Activated naive CD8-positive, alpha-beta T cell treated with anti-CD3 and anti-CD28 coated beads for 36 hours (primary cell): ENCODE data around the gene PTGIR. TPM values are rescaled to one million over a fixed set of nuclear protein-coding genes. Genes with fewer than 3 reads are reported as not detected.

Experiments
- DNase-seq: peaks from one replicate; pipeline ENCODE4 v3.0.0; 2021
- H3K27ac Mint-ChIP-seq: one replicate; pipeline ENCODE4 v1.8.0; 2022; ENCODE audit warnings: mild to moderate bottlenecking, moderate library complexity, mixed read lengths
- H3K27me3 Mint-ChIP-seq: one replicate; pipeline ENCODE4 v1.8.0; 2022; ENCODE audit warnings: mild to moderate bottlenecking, mixed read lengths
- H3K36me3 Mint-ChIP-seq: one replicate; pipeline ENCODE4 v1.8.0; 2021; ENCODE audit warnings: mild to moderate bottlenecking, mixed read lengths
- H3K4me1 Mint-ChIP-seq: one replicate; pipeline ENCODE4 v1.8.0; 2021; ENCODE audit warnings: mixed read lengths
- H3K4me3 Mint-ChIP-seq: one replicate; pipeline ENCODE4 v1.8.0; 2022; ENCODE audit warnings: mild to moderate bottlenecking, moderate library complexity, mixed read lengths
- H3K9me3 Mint-ChIP-seq: one replicate; pipeline ENCODE4 v1.8.0; 2022; ENCODE audit warnings: mixed read lengths
- total RNA-seq, 2 experiments: library from RNA; stranded (reverse); gene quantifications; one replicate each; pipeline ENCODE4 v1.2.3, GENCODE V29; 2021

The PTGIR gene
- total RNA-seq, 2 experiments from 2014 or later, result 43.9 to 46.7 TPM

DNA sequence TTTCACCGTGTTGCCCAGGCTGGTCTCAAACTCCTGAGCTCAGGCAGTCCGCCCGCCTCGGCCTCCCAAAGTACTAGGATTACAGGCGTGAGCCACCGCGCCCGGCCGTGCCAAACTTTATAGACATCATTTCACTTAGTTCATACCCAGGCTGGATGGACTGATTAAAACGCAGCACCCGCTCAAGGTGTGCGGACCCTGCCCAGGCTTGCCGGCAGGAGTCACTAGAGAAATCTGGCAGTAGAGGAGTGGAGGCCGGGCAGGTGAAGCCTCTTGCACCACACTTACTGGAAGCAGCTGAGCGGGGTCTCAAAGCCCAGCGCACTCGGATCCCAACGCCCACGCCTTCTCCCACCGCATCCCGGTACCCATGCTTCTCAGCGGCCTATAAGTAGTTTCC lies 11.4 kb downstream of the PTGIR start:
- Mint-ChIP-seq H3K36me3 (peaks cover 36% of the 10 kb centered on the region), H3K27ac (no peak overlapping the region), H3K4me1 (peaks cover 72% of the 10 kb centered on the region), H3K27me3 (no peaks in the 10 kb centered on the region), H3K9me3 (no peaks in the 10 kb centered on the region), H3K4me3 (no peak overlapping the region)
- DNase-seq, result no peak

DNA sequence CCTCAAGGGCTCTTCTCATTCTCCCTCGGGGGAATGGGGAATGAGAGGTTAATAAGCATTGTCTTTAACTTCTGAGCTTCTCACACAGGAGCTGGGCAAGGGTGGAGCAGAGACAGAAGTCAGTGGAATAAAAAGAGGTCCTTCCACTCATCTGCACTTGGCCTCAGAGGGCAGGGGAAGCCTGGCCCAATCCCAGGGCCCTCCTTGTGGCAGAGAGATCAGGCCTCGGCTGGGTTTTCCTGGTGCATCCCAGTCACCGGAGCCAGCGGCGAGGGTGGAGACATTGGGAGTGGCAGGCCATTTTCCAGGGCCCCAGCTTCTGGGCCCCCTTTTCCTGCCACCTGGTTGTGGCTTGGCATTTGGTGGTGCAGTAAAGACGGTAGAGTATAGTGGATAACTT lies 13.1 kb downstream of the PTGIR start:
- Mint-ChIP-seq H3K27me3 (no peaks in the 10 kb centered on the region), H3K4me3 (peak overlapping the region; percentile 43), H3K27ac (peak overlapping the region; percentile 86), H3K9me3 (no peaks in the 10 kb centered on the region), H3K4me1 (peaks cover 69% of the 10 kb centered on the region), H3K36me3 (peaks cover 46% of the 10 kb centered on the region)
- DNase-seq, result no peak

DNA sequence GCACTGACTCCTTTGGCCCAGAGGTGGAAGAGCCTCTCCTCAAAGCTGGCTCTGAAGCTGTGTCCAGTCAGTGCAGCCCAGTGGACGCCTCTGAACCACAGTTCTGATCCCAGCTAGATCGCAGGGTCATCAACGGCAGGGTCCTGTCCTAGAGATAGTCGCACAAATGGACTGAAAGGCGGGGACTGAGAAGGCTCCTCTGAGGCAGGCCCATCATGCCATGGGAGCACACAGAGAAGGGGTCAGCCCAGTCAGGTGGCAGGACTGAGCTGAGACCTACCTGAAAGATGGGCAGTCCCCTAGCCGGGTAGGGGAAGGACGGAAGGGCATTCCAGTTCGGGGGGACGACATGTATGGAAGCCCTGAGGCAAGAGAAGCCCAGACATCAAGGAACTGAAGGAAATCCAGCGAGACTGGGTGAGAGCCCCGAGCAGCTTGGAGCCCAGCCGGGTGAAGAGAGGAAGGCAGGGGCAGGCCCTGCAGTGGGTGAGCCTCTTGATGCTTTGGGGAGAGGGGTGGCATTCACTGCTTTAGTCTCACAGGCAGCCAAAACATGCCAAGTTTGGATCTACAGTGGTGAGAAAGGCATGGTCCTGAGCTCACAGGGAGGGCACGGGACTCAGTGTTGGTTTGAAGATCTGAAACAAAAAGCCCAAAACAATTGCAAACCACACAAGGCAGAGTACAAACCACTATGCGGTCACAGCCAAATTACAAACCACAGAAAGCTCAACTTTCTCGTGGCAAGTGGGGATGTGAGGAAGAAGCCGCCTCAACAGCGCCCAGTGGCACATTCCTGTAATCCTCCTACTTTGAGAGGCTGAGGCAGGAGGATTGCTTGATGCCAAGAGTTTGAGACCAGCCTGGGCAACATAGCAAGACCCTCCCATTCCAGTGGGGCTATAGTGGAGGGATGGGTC lies 13.8 kb downstream of the PTGIR start:
- Mint-ChIP-seq H3K4me3 (peak overlapping the region; percentile 58), H3K27me3 (no peaks in the 10 kb centered on the region), H3K36me3 (peaks cover 47% of the 10 kb centered on the region), H3K27ac (peak overlapping the region; percentile 86), H3K4me1 (peaks cover 70% of the 10 kb centered on the region), H3K9me3 (no peaks in the 10 kb centered on the region)
- no peak for DNase-seq

DNA sequence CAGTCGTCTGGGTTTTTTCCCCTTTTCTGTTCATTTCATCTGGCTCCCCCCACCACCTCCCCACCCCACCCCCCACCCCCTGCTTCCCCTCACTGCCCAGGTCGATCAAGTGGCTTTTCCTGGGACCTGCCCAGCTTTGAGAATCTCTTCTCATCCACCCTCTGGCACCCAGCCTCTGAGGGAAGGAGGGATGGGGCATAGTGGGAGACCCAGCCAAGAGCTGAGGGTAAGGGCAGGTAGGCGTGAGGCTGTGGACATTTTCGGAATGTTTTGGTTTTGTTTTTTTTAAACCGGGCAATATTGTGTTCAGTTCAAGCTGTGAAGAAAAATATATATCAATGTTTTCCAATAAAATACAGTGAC lies 14.5 kb downstream of the PTGIR start:
- peaks cover 68% of the 10 kb centered on the region for H3K4me1 Mint-ChIP-seq
- peaks cover 49% of the 10 kb centered on the region for H3K36me3 Mint-ChIP-seq
- H3K27me3 Mint-ChIP-seq, result no peaks in the 10 kb centered on the region
- peak overlapping the region; percentile 86 for H3K27ac Mint-ChIP-seq
- no peaks in the 10 kb centered on the region for H3K9me3 Mint-ChIP-seq
- no peak for DNase-seq
- H3K4me3 Mint-ChIP-seq, result peak overlapping the region; percentile 58

DNA sequence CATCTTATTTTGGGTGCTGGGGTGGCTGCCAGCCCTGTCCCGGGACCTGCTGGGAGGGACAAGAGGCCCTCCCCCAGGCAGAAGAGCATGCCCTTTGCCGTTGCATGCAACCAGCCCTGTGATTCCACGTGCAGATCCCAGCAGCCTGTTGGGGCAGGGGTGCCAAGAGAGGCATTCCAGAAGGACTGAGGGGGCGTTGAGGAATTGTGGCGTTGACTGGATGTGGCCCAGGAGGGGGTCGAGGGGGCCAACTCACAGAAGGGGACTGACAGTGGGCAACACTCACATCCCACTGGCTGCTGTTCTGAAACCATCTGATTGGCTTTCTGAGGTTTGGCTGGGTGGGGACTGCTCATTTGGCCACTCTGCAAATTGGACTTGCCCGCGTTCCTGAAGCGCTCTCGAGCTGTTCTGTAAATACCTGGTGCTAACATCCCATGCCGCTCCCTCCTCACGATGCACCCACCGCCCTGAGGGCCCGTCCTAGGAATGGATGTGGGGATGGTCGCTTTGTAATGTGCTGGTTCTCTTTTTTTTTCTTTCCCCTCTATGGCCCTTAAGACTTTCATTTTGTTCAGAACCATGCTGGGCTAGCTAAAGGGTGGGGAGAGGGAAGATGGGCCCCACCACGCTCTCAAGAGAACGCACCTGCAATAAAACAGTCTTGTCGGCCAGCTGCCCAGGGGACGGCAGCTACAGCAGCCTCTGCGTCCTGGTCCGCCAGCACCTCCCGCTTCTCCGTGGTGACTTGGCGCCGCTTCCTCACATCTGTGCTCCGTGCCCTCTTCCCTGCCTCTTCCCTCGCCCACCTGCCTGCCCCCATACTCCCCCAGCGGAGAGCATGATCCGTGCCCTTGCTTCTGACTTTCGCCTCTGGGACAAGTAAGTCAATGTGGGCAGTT lies 15.1 kb downstream of the PTGIR start:
- H3K9me3 Mint-ChIP-seq, result no peaks in the 10 kb centered on the region
- no peak overlapping the region for H3K27ac Mint-ChIP-seq
- peaks cover 67% of the 10 kb centered on the region for H3K4me1 Mint-ChIP-seq
- no peak for DNase-seq
- H3K36me3 Mint-ChIP-seq, result peaks cover 49% of the 10 kb centered on the region
- no peak overlapping the region for H3K4me3 Mint-ChIP-seq
- no peaks in the 10 kb centered on the region for H3K27me3 Mint-ChIP-seq

DNA sequence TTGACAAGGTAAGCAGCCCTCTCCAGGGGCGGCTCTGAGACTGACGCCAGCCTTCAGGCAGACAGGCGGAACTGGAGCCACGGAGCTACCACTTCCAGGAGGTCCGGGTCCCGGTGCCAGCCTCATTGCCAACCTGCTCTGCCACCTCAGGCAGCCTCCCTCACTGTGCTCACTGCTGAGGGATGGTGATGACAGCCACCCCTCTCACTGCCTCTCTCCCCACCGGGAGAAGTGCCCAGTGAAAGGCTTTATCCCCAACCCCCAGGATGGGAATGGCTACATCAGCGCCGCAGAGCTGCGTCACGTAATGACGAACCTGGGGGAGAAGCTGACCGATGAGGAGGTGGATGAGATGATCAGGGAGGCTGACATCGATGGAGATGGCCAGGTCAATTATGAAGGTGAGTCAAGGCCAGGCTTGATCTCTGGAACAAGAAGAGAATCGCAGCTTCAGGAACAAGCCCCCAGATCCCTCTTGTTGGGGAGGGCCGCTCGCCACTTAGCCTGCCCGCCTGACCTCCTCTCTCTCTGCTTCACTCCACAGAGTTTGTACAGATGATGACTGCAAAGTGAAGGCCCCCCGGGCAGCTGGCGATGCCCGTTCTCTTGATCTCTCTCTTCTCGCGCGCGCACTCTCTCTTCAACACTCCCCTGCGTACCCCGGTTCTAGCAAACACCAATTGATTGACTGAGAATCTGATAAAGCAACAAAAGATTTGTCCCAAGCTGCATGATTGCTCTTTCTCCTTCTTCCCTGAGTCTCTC lies 16.1 kb downstream of the PTGIR start:
- H3K9me3 Mint-ChIP-seq, result no peaks in the 10 kb centered on the region
- peak overlapping the region; percentile 18 for H3K27ac Mint-ChIP-seq
- peaks cover 49% of the 10 kb centered on the region for H3K36me3 Mint-ChIP-seq
- no peaks in the 10 kb centered on the region for H3K27me3 Mint-ChIP-seq
- peaks cover 59% of the 10 kb centered on the region for H3K4me1 Mint-ChIP-seq
- H3K4me3 Mint-ChIP-seq, result no peak overlapping the region
- DNase-seq, result no peak

DNA sequence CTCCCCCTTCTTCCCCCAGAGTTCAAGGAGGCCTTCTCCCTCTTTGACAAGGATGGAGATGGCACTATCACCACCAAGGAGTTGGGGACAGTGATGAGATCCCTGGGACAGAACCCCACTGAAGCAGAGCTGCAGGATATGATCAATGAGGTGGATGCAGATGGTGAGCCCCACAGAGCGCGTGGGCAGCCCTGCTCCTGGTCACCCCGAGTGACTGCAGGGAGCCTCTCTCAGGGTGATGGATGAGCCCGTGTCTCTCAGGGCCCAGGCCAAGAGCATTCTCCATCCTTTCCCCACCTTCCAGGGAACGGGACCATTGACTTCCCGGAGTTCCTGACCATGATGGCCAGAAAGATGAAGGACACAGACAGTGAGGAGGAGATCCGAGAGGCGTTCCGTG lies 16.7 kb downstream of the PTGIR start:
- DNase-seq, result no peak
- Mint-ChIP-seq H3K27me3 (no peaks in the 10 kb centered on the region), H3K9me3 (no peaks in the 10 kb centered on the region), H3K27ac (no peak overlapping the region), H3K4me3 (no peak overlapping the region), H3K36me3 (peaks cover 54% of the 10 kb centered on the region), H3K4me1 (peaks cover 63% of the 10 kb centered on the region)

DNA sequence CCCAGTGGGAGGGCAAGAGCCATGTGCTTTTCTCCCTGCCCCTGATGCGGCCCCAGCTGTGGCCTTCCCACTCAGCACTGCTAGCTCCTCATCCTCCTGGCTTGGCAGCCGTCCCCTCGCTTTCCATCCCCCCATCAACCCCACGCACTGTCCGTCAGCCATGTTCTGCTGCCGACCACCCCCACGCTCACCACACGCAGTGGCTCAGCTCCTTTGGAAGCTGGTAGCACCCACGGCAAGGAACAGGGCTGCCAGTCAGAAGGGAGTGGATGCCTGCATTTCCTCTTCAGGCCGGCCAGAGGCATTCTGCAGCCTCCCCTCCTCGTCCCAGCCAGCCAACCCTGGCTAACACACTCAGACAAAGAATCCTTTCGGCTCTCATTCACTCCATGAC lies 17.4 kb downstream of the PTGIR start:
- Mint-ChIP-seq H3K9me3 (no peaks in the 10 kb centered on the region), H3K4me1 (peaks cover 64% of the 10 kb centered on the region), H3K4me3 (no peak overlapping the region), H3K36me3 (peaks cover 61% of the 10 kb centered on the region), H3K27ac (peak overlapping the region; percentile 22), H3K27me3 (no peaks in the 10 kb centered on the region)
- no peak for DNase-seq

DNA sequence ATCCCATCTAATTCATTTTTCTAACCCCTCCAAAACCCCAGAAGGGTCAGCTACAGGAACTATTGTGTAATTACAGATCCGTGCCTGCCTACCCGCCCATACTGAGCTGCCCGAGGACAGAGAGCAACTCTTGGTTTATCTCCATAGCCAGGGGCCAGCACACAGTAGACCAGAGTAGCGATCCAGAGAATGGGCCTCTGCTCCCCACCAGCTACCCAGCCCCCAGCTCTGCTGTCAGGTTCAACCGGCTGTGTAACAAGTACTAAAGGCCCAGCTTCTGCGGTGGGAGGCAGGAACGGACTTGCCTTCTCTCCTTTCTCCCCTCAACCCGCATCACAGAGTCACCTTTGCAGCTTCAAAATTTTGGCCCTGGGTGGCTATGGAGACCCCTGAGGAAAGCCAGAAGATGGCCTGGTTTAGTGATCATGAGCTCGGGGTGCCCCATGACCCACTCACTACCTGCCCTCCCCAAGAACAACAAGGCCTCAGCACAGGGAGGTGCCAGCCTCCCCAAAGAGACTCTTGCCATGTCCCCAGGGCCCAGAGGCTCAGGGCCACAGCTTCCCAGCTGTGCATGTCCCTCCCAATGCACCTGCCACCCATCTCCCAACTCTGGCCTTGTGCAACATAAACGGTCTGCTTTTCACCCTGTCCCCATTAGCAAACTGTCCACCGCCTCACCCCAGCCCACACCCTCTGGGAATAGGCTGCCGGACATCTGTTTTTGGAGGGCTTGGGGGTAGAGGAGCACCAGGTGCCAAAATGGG lies 18.0 kb downstream of the PTGIR start:
- Mint-ChIP-seq H3K4me1 (peaks cover 58% of the 10 kb centered on the region), H3K27me3 (no peaks in the 10 kb centered on the region), H3K4me3 (no peak overlapping the region), H3K36me3 (peaks cover 61% of the 10 kb centered on the region), H3K9me3 (no peaks in the 10 kb centered on the region), H3K27ac (peak overlapping the region; percentile 68)
- DNase-seq, result no peak

DNA sequence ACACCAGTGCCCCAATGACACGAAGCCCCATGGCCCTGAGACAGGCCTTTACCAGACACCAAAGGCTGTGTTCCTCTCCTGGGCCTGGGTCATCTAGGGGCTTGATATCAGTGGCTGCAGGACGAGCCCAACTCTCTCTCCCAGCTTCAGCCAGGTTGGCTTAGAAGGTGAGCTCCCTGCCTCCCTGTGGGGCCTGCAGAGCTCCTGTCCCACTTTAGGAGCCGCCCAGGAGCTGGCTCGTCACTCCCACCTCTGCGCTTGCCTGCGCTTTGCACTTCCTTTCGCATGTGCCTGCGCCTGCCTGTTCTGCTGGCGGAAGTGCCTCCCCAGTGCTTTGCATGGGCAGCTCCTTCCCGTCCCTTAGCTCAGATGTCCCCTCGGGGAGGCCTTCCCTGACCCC lies 18.9 kb downstream of the PTGIR start:
- H3K27me3 Mint-ChIP-seq, result no peaks in the 10 kb centered on the region
- no peak overlapping the region for H3K4me3 Mint-ChIP-seq
- H3K36me3 Mint-ChIP-seq, result peaks cover 56% of the 10 kb centered on the region
- DNase-seq, result no peak
- H3K4me1 Mint-ChIP-seq, result peaks cover 49% of the 10 kb centered on the region
- peak overlapping the region; percentile 68 for H3K27ac Mint-ChIP-seq
- H3K9me3 Mint-ChIP-seq, result no peaks in the 10 kb centered on the region

DNA sequence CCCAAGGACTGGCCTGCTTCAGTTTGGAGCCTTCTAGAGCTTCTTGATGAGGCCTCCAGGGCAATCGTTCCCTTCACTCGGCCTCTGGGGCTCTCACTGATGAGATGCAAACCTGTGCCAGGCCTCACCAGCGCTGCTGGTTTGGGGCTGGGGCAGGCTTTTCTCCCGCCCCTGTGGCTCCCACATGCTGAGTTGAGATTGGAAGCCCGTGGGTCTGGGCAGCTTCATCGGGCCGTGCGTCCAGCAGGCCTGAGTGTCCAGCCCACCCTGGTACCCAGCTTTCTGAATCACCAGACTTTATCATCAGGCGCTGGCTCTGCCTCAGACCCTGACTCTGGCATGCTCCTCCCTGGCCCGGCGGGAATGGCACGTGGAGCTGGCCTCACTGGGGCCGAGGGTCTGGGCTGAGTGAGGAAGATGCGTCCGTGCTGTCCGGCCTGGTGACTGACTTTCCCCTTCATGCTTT lies 19.5 kb downstream of the PTGIR start:
- Mint-ChIP-seq H3K27ac (no peak overlapping the region), H3K9me3 (no peaks in the 10 kb centered on the region), H3K4me3 (no peak overlapping the region), H3K4me1 (peaks cover 43% of the 10 kb centered on the region), H3K36me3 (peaks cover 49% of the 10 kb centered on the region), H3K27me3 (no peaks in the 10 kb centered on the region)
- no peak for DNase-seq

DNA sequence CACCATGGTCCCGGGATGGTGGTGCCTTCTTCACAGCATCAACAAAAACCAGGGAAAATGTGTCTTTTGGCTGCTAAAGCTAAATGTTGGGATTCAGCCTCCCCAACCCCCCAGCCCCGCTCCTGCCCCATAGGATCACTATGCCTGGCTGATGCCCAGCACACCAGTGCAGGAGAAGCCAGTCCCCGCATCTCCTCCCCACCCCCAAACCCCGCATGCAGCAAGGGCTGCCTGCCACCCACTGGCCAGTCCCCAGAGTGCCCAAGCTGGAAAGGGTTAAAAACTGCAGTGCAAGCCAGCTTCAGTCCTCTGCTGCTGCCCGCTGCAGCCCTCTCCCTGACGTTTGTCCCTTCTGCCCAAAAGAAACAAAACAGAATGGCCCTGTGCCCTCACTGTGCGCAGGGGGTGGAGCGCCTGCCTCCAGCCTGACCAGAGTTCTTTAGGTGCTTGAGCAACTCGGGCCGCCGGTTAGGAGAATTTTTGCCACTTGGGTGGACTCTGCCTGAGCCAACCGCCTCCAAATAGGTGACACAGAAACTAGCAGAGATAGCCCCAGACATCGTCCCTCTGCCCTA lies 20.0 kb downstream of the PTGIR start:
- H3K36me3 Mint-ChIP-seq, result peaks cover 48% of the 10 kb centered on the region
- no peak for DNase-seq
- H3K9me3 Mint-ChIP-seq, result peaks cover 3% of the 10 kb centered on the region
- no peaks in the 10 kb centered on the region for H3K27me3 Mint-ChIP-seq
- H3K4me1 Mint-ChIP-seq, result peaks cover 45% of the 10 kb centered on the region
- H3K4me3 Mint-ChIP-seq, result peak overlapping the region; percentile 96
- no peak overlapping the region for H3K27ac Mint-ChIP-seq

DNA sequence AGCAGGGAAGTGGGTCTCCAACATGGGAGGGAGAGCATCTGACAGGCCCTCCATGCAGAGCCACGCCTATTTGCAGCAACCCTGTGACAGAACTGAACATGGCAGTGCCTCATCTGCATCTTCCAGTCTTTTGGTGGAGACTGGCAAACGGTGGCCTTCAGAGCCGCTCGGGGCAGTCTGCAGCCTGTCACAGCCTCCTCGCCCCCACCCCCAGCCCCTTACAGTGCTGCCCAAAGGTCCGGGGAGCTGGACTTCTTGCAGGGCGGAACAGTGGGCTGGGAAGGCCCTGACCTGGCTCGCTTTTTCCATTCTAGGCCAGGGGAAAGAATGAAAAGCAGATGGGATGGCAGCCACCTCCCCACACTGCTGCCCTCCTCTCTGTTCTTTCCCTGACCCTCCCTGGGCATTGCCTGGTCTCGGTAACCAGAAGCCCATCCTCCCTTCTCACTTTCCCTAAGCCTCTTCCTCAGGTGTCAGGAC lies 21.1 kb downstream of the PTGIR start:
- Mint-ChIP-seq H3K4me3 (peak overlapping the region; percentile 96), H3K36me3 (peaks cover 40% of the 10 kb centered on the region), H3K27me3 (no peaks in the 10 kb centered on the region), H3K9me3 (peaks cover 6% of the 10 kb centered on the region), H3K4me1 (peaks cover 37% of the 10 kb centered on the region), H3K27ac (peak overlapping the region; percentile 100)
- no peak for DNase-seq

DNA sequence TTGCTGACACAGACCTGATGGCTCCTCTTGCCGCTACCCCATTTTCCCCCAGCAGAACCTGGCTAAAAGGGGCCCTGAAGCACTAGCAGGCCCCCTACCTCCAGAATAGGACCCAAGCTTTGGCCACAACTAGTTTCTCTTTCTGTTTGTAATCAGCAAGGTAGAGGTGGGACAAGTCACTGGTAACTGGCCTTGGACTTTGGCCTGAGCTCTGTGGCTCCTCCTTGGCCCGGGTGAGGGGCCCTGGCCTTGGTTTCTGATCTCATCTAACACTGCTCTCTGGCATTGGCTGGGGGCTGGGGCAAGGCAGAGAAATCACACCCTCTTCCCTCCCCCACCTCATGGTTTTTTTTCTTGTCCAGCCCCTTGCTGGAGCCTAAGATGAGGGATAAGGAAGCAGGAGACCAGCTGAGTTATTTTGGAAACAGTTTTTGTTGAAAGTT lies 21.7 kb downstream of the PTGIR start:
- peaks cover 37% of the 10 kb centered on the region for H3K4me1 Mint-ChIP-seq
- peaks cover 41% of the 10 kb centered on the region for H3K36me3 Mint-ChIP-seq
- H3K4me3 Mint-ChIP-seq, result peak overlapping the region; percentile 96
- H3K9me3 Mint-ChIP-seq, result peaks cover 9% of the 10 kb centered on the region
- no peak for DNase-seq
- H3K27me3 Mint-ChIP-seq, result no peaks in the 10 kb centered on the region
- peak overlapping the region; percentile 100 for H3K27ac Mint-ChIP-seq
